ENCODE measurements around the gene SSPN. TPM values are rescaled to one million over a fixed set of nuclear protein-coding genes. Genes with fewer than 3 reads are reported as not detected.

SSPN gene
- total RNA-seq, 1 donor from 2014 or later, result 0.84 TPM

- Histone ChIP-seq H3K9ac (no peak overlapping the region), H3K27me3 (no peaks in the 10 kb centered on the region), H3K9me3 (ENCODE audit: low read depth) (no peaks in the 10 kb centered on the region), H2AFZ (replicated peaks) (no peak overlapping the region), H3K4me1 (peaks cover 5% of the 10 kb centered on the region), H3F3A (ENCODE audit: low read depth) (no peaks in the 10 kb centered on the region), H3K4me2 (no peak overlapping the region), H3K27ac (no peak overlapping the region), H3K79me2 (ENCODE audit: low read depth) (no peaks in the 10 kb centered on the region), H4K20me1 (ENCODE audit: low read depth) (no peaks in the 10 kb centered on the region), H3K36me3 (no peaks in the 10 kb centered on the region), H3K4me3 (no peak overlapping the region)
- no peak for DNase-seq (ENCODE audit: low spot score)
- Mint-ChIP-seq H3K4me3 (no peak overlapping the region), H3K36me3 (no peaks in the 10 kb centered on the region), H3K9me3 (no peaks in the 10 kb centered on the region), H3K4me1 (peaks cover 24% of the 10 kb centered on the region), H3K27me3 (ENCODE audit: insufficient read depth, low read depth) (peaks cover 8% of the 10 kb centered on the region), H3K27ac (no peak overlapping the region)
- TF ChIP-seq EZH2 (IDR thresholded peaks at IDR 0.05) (no peak), EZH2phosphoT487 (IDR thresholded peaks at IDR 0.05) (no peak), CTCF (IDR thresholded peaks at IDR 0.05) (no peak)
Observed at GRCh38 chr12:26277506-26278246, 82.3 kb downstream of the SSPN start.

GRCh38 chr12:26278266-26278665, 82.9 kb downstream of the SSPN start:
- H3K9ac ChIP-seq, result no peak overlapping the region
- H3K4me3 ChIP-seq, result no peak overlapping the region
- H3K36me3 ChIP-seq, result no peaks in the 10 kb centered on the region
- H3K27me3 ChIP-seq, result no peaks in the 10 kb centered on the region
- no peaks in the 10 kb centered on the region for H3F3A ChIP-seq (ENCODE audit: low read depth)
- Mint-ChIP-seq H3K9me3 (no peaks in the 10 kb centered on the region), H3K4me3 (no peak overlapping the region), H3K36me3 (no peaks in the 10 kb centered on the region), H3K4me1 (peaks cover 24% of the 10 kb centered on the region), H3K27me3 (ENCODE audit: insufficient read depth, low read depth) (peaks cover 8% of the 10 kb centered on the region), H3K27ac (no peak overlapping the region)
- H3K4me1 ChIP-seq, result peaks cover 5% of the 10 kb centered on the region
- no peak overlapping the region for H3K4me2 ChIP-seq
- H3K79me2 ChIP-seq (ENCODE audit: low read depth), result no peaks in the 10 kb centered on the region
- H2AFZ ChIP-seq (replicated peaks), result no peak overlapping the region
- no peaks in the 10 kb centered on the region for H3K9me3 ChIP-seq (ENCODE audit: low read depth)
- TF ChIP-seq EZH2 (IDR thresholded peaks at IDR 0.05), result no peak
- no peak for TF ChIP-seq EZH2phosphoT487 (IDR thresholded peaks at IDR 0.05)
- TF ChIP-seq CTCF (IDR thresholded peaks at IDR 0.05), result no peak
- H4K20me1 ChIP-seq (ENCODE audit: low read depth), result no peaks in the 10 kb centered on the region
- no peak overlapping the region for H3K27ac ChIP-seq
- no peak for DNase-seq (ENCODE audit: low spot score)

- H3F3A ChIP-seq (ENCODE audit: low read depth), result no peaks in the 10 kb centered on the region
- TF ChIP-seq EZH2phosphoT487 (IDR thresholded peaks at IDR 0.05), result no peak
- TF ChIP-seq EZH2 (IDR thresholded peaks at IDR 0.05), result no peak
- no peak for TF ChIP-seq CTCF (IDR thresholded peaks at IDR 0.05)
- Mint-ChIP-seq H3K36me3 (no peaks in the 10 kb centered on the region), H3K9me3 (no peaks in the 10 kb centered on the region), H3K27me3 (ENCODE audit: insufficient read depth, low read depth) (peaks cover 8% of the 10 kb centered on the region), H3K4me3 (no peak overlapping the region), H3K27ac (no peak overlapping the region), H3K4me1 (peaks cover 22% of the 10 kb centered on the region)
- peaks cover 5% of the 10 kb centered on the region for H3K4me1 ChIP-seq
- H3K27me3 ChIP-seq, result no peaks in the 10 kb centered on the region
- no peaks in the 10 kb centered on the region for H3K79me2 ChIP-seq (ENCODE audit: low read depth)
- no peaks in the 10 kb centered on the region for H4K20me1 ChIP-seq (ENCODE audit: low read depth)
- H3K27ac ChIP-seq, result no peak overlapping the region
- H3K9ac ChIP-seq, result no peak overlapping the region
- H3K36me3 ChIP-seq, result no peaks in the 10 kb centered on the region
- DNase-seq (ENCODE audit: low spot score), result no peak
- H3K9me3 ChIP-seq (ENCODE audit: low read depth), result no peaks in the 10 kb centered on the region
- H3K4me2 ChIP-seq, result no peak overlapping the region
- no peak overlapping the region for H3K4me3 ChIP-seq
- no peak overlapping the region for H2AFZ ChIP-seq (replicated peaks)
Observed at GRCh38 chr12:26278666-26279065, 83.3 kb downstream of the SSPN start.
